H9 (cell line): ENCODE results near the gene MOCOS. TPM values are rescaled to one million over a fixed set of nuclear protein-coding genes. Genes with fewer than 3 reads are reported as not detected.

Experiments
- DNase-seq: peaks from one replicate; pipeline ENCODE4 v3.0.0-alpha.2; 2017
- H2AFZ ChIP-seq: one replicate; pipeline ENCODE4 v1.6.1; 2013; ENCODE audit warnings: mild to moderate bottlenecking, low read length, control low read depth, moderate library complexity
- H2AK5ac ChIP-seq: 2 replicates; pipeline ENCODE4 v1.6.1; 2013; ENCODE audit warnings: low read length, control low read depth, mixed read lengths; ENCODE audit not compliant: insufficient read length
- H2BK120ac ChIP-seq: one replicate; pipeline ENCODE4 v1.6.1; 2013; ENCODE audit warnings: low read depth, mild to moderate bottlenecking, low read length, control low read depth, inconsistent platforms; ENCODE audit not compliant: poor library complexity, severe bottlenecking
- H2BK12ac ChIP-seq: 2 replicates; pipeline ENCODE4 v1.6.1; 2013; ENCODE audit warnings: low read length, control low read depth, mixed read lengths, low read depth; ENCODE audit not compliant: insufficient read length
- H2BK15ac ChIP-seq: 2 replicates; pipeline ENCODE4 v1.6.1; 2013; ENCODE audit warnings: low read depth, low read length, control low read depth
- H2BK20ac ChIP-seq: one replicate; pipeline ENCODE4 v1.6.1; 2013; ENCODE audit warnings: low read depth, mild to moderate bottlenecking, low read length, control low read depth, inconsistent platforms; ENCODE audit not compliant: poor library complexity, severe bottlenecking
- H2BK5ac ChIP-seq: 2 replicates; pipeline ENCODE4 v1.6.1; 2013; ENCODE audit warnings: low read length, control low read depth, mixed read lengths; ENCODE audit not compliant: insufficient read length
- H3K14ac ChIP-seq: 2 replicates; pipeline ENCODE4 v1.6.1; 2013; ENCODE audit warnings: low read length, control low read depth; ENCODE audit not compliant: insufficient read depth
- H3K18ac ChIP-seq: 2 replicates; pipeline ENCODE4 v1.6.1; 2013; ENCODE audit warnings: low read depth, mild to moderate bottlenecking, mixed read lengths, low read length, control low read depth; ENCODE audit not compliant: insufficient read length
- H3K23ac ChIP-seq: 2 replicates; pipeline ENCODE4 v1.6.1; 2013; ENCODE audit warnings: low read length, control low read depth, mixed read lengths, low read depth; ENCODE audit not compliant: insufficient read length
- H3K23me2 ChIP-seq: 2 replicates; pipeline ENCODE4 v1.6.1; 2013; ENCODE audit warnings: low read depth, mild to moderate bottlenecking, mixed read lengths, low read length, control low read depth; ENCODE audit not compliant: insufficient read length, poor library complexity, severe bottlenecking
- H3K27ac ChIP-seq: 2 replicates; pipeline ENCODE4 v1.5.1; 2013; ENCODE audit warnings: low read length, control low read depth, mixed read lengths, low read depth; ENCODE audit not compliant: insufficient read length
- H3K27me3 ChIP-seq: 2 replicates; pipeline ENCODE4 v1.6.1; 2013; ENCODE audit warnings: low read length, control low read depth, inconsistent platforms; ENCODE audit not compliant: insufficient read depth
- H3K4ac ChIP-seq: 2 replicates; pipeline ENCODE4 v1.6.1; 2013; ENCODE audit warnings: low read depth, mild to moderate bottlenecking, control low read depth, inconsistent platforms, low read length, moderate library complexity
- H3K4me1 ChIP-seq: 2 replicates; pipeline ENCODE4 v1.6.1; 2013; ENCODE audit warnings: low read length, control low read depth, inconsistent platforms; ENCODE audit not compliant: insufficient read depth
- H3K4me2 ChIP-seq: 2 replicates; pipeline ENCODE4 v1.6.1; 2013; ENCODE audit warnings: low read length, control low read depth, mixed read lengths; ENCODE audit not compliant: insufficient read length, insufficient read depth
- H3K56ac ChIP-seq: 2 replicates; pipeline ENCODE4 v1.6.1; 2013; ENCODE audit warnings: low read depth, mild to moderate bottlenecking, mixed read lengths, low read length, control low read depth; ENCODE audit not compliant: insufficient read length
- H3K79me1 ChIP-seq: 2 replicates; pipeline ENCODE4 v1.6.1; 2013; ENCODE audit warnings: low read depth, mild to moderate bottlenecking, moderate library complexity, low read length, control low read depth, inconsistent platforms; ENCODE audit not compliant: insufficient read depth, poor library complexity, severe bottlenecking
- H3K79me2 ChIP-seq: 2 replicates; pipeline ENCODE4 v1.6.1; 2013; ENCODE audit warnings: low read length, control low read depth, inconsistent platforms; ENCODE audit not compliant: insufficient read depth
- H3K9ac ChIP-seq: 2 replicates; pipeline ENCODE4 v1.6.1; 2013; ENCODE audit warnings: low read length, control low read depth, mixed read lengths; ENCODE audit not compliant: insufficient read length; ENCODE audit errors: extremely low read depth
- H3K9me3 ChIP-seq: one replicate; pipeline ENCODE4 v1.6.1; 2013; ENCODE audit warnings: low read depth, low read length, inconsistent platforms; ENCODE audit not compliant: control insufficient read depth
- H3T11ph ChIP-seq: one replicate; pipeline ENCODE4 v1.6.1; 2013; ENCODE audit warnings: mild to moderate bottlenecking, low read length, control low read depth, inconsistent platforms
- H4K20me1 ChIP-seq: one replicate; pipeline ENCODE4 v1.6.1; 2013; ENCODE audit not compliant: control insufficient read depth, insufficient read length, insufficient read depth
- H4K5ac ChIP-seq: 2 replicates; pipeline ENCODE4 v1.6.1; 2013; ENCODE audit warnings: low read depth, mild to moderate bottlenecking, mixed read lengths, low read length, control low read depth; ENCODE audit not compliant: insufficient read length
- H4K8ac ChIP-seq: replicated peaks from 2 replicates; pipeline ENCODE4 v1.6.1; 2013; ENCODE audit warnings: low read length, control low read depth, mixed read lengths, low read depth; ENCODE audit not compliant: insufficient read length
- H4K91ac ChIP-seq: 2 replicates; pipeline ENCODE4 v1.6.1; 2013; ENCODE audit warnings: low read depth, mild to moderate bottlenecking, moderate library complexity, mixed read lengths, low read length, control low read depth; ENCODE audit not compliant: insufficient read length
- H3K27ac Mint-ChIP-seq, 3 experiments: 2 replicates in 2 of 3; 3 replicates in 1 of 3; pipeline ENCODE4 v1.8.0; 2020 to 2021; ENCODE audit warnings: mixed read lengths in 3 of 3, mild to moderate bottlenecking in 1 of 3, moderate library complexity in 1 of 3
- H3K27me3 Mint-ChIP-seq: 2 replicates; pipeline ENCODE4 v1.8.0; 2021; ENCODE audit warnings: low read depth, mild to moderate bottlenecking, moderate library complexity, mixed read lengths
- H3K36me3 Mint-ChIP-seq, 3 experiments: 2 replicates in 2 of 3; 3 replicates in 1 of 3; pipeline ENCODE4 v1.8.0; 2020 to 2021; ENCODE audit warnings: low read depth in 3 of 3, mixed read lengths in 3 of 3; ENCODE audit not compliant: insufficient read depth in 1 of 3
- H3K4me1 Mint-ChIP-seq, 2 experiments: 2 replicates each; pipeline ENCODE4 v1.8.0; 2020; ENCODE audit warnings: mixed read lengths in 2 of 2
- H3K4me3 Mint-ChIP-seq, 2 experiments: 2 replicates in 1 of 2; 3 replicates in 1 of 2; pipeline ENCODE4 v1.8.0; 2020 to 2021; ENCODE audit warnings: mild to moderate bottlenecking in 2 of 2, mixed read lengths in 2 of 2, moderate library complexity in 1 of 2
- H3K9me3 Mint-ChIP-seq, 2 experiments: 2 replicates in 1 of 2; 3 replicates in 1 of 2; pipeline ENCODE4 v1.8.0; 2020; ENCODE audit warnings: mild to moderate bottlenecking in 2 of 2, mixed read lengths in 2 of 2, moderate library complexity in 1 of 2
- CTCF ChIP-seq: fragments of 200-600 bp; sonication (generic); conservative IDR thresholded peaks from 3 replicates; pipeline ENCODE4 v1.8.0; 2021; ENCODE audit warnings: antibody characterized with exemption, mild to moderate bottlenecking
- WGBS: extraction: QIAGEN DNeasy Blood & Tissue Kit; methylation state at CpG from one replicate; pipeline ENCODE4 v1.1.7; 2013; ENCODE audit warnings: missing lambda C conversion rate, low lambda C conversion rate, mixed read lengths; ENCODE audit not compliant: insufficient read length; ENCODE audit errors: extremely low coverage; 5-methylcytosine and 5-hydroxymethylcytosine counted together
- total RNA-seq: library from RNA; stranded (reverse); gene quantifications from 2 replicates; pipeline ENCODE4 v1.2.1, GENCODE V29; 2021

MOCOS gene
- total RNA-seq, 1 experiment from 2014 or later: 6.0 TPM

GRCh38 chr18:36287653-36288052, 100.4 kb downstream of the MOCOS start:
- Histone ChIP-seq H3K23ac (no peak overlapping the region), H3T11ph (no peak overlapping the region), H3K23me2 (no peaks in the 10 kb centered on the region), H2BK5ac (no peak overlapping the region), H3K4ac (no peak overlapping the region), H2AFZ (no peak overlapping the region), H4K8ac (no peak overlapping the region), H3K9ac (no peak overlapping the region), H3K18ac (no peak overlapping the region), H3K9me3 (no peaks in the 10 kb centered on the region), H3K56ac (no peak overlapping the region), H3K27me3 (no peaks in the 10 kb centered on the region), H4K20me1 (no peaks in the 10 kb centered on the region), H2BK20ac (no peak overlapping the region), H2BK15ac (no peak overlapping the region), H3K4me2 (no peak overlapping the region), H2AK5ac (no peak overlapping the region), H3K79me2 (no peaks in the 10 kb centered on the region), H2BK120ac (no peak overlapping the region), H3K4me1 (no peaks in the 10 kb centered on the region), H2BK12ac (no peak overlapping the region), H4K5ac (no peak overlapping the region), H3K14ac (no peak overlapping the region), H4K91ac (no peak overlapping the region), H3K27ac (no peak overlapping the region), H3K79me1 (no peaks in the 10 kb centered on the region)
- no peak for TF ChIP-seq CTCF
- DNase-seq: no peak
- no CpG with 5 or more reads among the region's 2 CpGs for WGBS
- no peak overlapping the region for H3K27ac Mint-ChIP-seq
- peaks cover 0 to 7% (median 0%) of the 10 kb centered on the region in 3 experiments; a peak in 4 of 7 replicates for H3K36me3 Mint-ChIP-seq
- H3K27me3 Mint-ChIP-seq: peaks cover 11% of the 10 kb centered on the region
- H3K4me3 Mint-ChIP-seq: no peak overlapping the region
- H3K9me3 Mint-ChIP-seq: peaks cover 4 to 10% of the 10 kb centered on the region in 2 experiments
- H3K4me1 Mint-ChIP-seq: peaks cover 0 to 2% of the 10 kb centered on the region in 2 experiments; a peak in 3 of 4 replicates
